Activated T-cell treated with anti-CD3 and anti-CD28 coated beads for 24 hours (primary cell): ENCODE measurements around the gene EGLN1.

ENCODE experiments used
- DNase-seq: peaks from one replicate; pipeline ENCODE4 v3.0.0-alpha.2; 2020; ENCODE audit warnings: low read depth

EGLN1 gene

GRCh38 chr1:231396643-231397042 is 25.4 kb downstream of the EGLN1 start:
- DNase-seq, result no peak

- no peak for DNase-seq
Observed at GRCh38 chr1:231395998-231396390, 26.1 kb downstream of the EGLN1 start.

GRCh38 chr1:231395076-231395997 is 26.8 kb downstream of the EGLN1 start:
- no peak for DNase-seq

- no peak for DNase-seq
Observed at GRCh38 chr1:231393668-231394067, 28.4 kb downstream of the EGLN1 start.

DNA sequence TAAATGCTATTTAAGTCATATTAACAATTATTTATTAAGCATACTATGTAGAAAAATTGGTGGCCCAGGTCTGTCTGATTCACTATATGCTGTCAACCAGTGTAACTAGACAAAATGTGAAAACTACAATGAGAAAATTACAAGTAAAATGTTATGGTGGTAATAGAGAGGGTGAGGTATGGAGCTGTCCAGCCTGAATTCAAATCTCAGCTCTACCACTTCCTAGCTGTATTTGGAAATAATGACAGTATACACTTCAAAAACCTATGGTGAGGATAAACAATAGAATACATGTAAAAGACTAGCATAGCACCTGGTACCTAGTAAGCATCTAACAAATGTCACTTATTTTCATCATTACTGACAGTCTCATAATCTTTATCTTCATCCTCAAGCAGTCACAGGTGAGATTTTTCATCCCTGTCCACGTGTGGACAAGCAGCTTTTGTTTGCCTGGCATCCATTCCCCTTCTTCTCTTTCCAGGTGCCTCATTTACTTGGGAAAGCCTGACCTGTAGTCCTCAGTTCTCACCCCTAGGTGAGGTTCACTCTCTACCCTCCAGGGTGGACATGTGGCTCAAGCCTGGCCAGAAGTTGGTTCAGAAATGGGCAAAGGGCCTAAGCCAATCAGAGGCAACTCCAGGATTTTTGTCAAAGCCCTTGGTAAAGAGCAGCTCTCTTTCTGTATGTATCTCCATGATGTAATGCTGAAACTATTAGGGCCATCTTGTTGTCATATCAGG is 29.5 kb downstream of the EGLN1 start:
- DNase-seq, result no peak

DNA sequence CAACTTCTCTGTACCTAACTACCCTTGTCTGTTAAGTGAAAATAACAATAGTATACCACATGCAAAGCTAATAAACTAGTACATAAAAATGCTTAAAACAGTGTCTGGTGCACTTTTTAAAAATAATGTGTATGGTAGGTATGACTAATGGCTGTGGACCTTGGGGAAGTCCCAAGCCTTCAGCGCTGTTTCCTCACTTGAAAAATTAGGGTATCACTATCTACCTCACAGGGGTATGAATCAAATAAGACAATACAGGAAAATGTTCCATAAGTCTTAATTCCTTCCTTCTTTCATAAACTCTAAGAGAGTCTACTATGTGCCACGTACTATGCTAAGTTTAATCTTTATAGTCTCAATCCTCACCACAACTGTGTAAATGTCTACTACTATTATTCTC is 32.0 kb downstream of the EGLN1 start:
- DNase-seq, result no peak

- no peak for DNase-seq
Observed at GRCh38 chr1:231387770-231388669, 34.1 kb downstream of the EGLN1 start.

- DNase-seq, result no peak
Observed at GRCh38 chr1:231386466-231386865, 35.6 kb downstream of the EGLN1 start.

GRCh38 chr1:231385416-231385748 is 36.7 kb downstream of the EGLN1 start:
- DNase-seq, result no peak

- DNase-seq, result no peak
Observed at GRCh38 chr1:231384696-231385415, 37.2 kb downstream of the EGLN1 start.

DNA sequence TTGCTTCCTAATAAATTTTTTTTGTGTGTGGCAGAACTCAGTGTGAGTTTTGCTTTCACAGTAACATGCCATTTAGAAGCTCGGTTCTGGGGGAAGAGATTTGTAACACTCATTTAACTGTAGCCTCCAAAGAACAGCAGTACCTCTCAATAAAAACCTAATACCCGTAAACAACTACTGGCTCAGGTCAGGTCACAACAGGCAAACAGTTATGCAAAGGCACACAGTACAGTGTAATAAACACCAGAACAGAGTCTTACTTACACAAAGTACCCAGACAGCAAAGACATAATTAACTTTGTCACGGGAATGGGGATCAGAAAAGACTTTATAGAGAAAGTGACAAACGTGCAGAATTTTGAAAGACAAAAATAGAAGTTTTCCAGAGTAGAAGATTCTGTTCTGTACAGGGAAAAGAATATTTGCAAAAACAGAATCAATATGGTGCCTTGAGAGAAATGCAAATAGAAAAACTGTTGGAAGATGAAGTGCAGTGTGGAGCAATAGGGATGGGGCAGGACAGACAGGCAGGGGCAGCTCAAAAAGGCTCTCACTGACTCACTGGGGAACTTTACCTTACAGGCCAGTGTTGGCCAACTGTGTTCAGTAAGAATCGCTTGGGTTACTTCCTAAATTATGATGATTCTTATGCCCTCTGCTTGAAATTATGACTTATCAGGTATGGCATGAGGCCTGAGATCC is 38.8 kb downstream of the EGLN1 start:
- no peak for DNase-seq

DNA sequence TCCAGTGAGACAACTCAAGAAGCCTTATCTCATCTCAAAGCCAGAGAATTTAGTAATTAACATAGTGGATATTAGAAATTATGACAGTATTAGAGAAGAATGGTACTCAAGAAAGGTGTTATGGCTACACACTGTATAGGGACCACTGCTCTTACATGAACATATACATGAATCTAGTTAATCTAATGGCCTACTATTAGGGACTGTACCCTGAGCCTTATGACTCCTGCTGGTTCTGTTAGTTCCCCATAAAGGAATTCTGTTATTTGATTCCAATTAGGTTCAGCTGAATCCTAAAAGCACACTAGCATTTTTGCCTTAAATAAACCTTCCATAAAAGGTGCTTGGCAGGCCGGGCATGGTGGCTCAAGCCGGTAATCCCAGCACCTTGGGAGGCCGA is 39.7 kb downstream of the EGLN1 start:
- no peak for DNase-seq

GRCh38 chr1:231381729-231382128 is 40.4 kb downstream of the EGLN1 start:
- DNase-seq, result no peak

DNA sequence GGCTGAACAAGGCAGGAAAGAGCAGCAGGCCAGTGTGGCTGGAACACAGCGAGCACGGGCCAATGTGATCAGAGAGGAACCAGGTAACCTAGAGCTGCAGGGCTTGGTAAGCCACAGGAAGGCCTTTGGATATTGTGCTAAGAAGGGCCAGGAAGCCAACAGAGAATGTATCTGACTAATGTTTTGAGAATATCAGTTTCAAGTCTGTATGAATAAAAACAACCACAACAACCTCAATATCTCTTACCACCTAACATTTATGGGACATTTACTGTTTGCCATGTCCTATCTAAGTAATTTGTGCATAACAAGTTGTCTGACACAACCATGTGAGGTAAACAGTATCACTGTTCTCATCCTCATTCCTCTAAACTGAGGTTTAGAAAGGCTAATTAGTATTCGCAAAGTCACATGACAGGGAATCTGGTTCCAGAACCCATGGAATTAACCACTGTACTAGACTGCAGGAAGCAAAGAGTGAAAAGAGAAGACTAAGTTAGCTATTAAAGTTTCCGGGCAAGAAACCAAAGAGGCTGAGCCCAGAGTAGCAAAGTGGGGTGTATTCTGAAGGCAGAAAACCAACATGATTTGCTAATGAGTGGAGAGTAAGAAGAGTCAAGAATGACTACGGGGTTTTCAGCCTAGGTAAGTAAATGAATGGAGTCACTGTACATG is 45.1 kb downstream of the EGLN1 start:
- DNase-seq, result no peak

DNA sequence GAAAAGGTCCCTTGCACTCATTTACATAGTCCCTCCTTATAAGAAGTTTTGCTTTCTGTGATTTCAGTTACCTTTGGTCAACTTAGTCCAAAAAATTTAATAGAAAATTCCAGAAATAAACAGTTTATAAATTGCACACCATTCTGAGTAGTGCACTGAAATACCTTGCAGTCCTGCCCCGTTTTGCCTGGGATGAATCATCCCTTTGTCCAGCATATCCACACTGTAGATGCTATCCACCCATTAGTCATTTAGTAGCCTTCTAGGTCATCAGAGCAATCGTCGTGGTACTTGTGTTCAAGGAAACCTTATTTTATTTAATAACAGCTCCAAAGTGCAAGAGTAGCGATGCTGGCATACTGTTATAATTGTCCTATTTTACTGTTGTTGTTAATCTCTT is 46.0 kb downstream of the EGLN1 start:
- no peak for DNase-seq

GRCh38 chr1:231374394-231374793 is 47.7 kb downstream of the EGLN1 start:
- no peak for DNase-seq

DNA sequence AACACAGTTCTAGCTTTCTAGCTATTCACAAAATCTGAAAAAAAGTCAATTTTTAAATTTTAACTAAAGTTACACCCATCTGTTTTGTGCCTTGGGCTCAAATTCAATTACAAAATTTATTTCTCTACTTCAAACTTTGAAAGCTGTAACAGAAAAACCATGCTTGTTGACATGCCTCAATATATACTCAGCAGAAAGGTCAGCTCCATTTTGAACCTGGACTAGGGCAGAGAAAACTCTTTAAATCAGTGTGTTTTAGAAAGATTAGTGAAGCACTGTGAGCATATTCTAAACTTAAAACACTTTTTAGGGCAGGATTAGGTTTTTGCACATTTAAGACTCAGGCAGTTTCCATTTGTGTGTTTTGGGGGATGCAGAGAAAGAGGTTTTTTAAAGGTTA is 49.6 kb downstream of the EGLN1 start:
- no peak for DNase-seq

DNA sequence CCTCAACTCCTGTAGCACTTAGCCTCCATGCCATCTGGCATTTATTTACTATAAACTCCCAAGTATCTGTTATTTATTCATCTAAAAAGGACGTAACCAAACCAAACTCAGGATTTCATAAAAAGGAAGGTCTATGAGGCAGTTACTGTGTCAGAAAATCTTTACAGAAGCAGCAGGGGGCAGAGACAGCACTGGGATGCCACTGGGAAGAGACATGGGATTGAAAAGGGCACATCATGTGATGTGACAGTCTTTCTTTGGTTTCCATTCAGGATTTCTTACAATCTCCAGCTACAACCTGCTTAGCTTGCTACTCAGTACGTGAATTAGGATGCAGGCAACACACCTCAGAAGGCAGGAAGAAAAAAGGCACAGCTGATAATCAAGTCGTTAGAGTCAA is 52.8 kb downstream of the EGLN1 start:
- DNase-seq, result no peak

DNA sequence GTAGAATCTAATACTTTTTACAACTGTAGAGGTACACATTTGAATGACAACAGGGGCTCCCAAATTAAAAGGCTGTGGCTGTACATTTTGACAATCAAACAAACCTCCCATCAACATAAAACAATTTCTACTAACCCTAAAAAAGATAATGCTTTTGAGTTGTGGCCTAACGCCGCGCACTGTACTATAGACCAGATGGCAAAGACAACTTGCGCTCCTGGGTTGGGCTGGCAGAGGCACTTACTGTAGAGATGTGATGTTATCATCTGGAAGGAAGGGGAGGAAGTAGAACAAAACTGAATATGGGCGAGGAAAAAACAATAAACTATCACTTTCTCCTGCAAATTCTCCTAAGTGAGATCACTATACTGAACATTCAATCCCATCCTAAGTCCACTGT is 57.9 kb downstream of the EGLN1 start:
- DNase-seq, result no peak

DNA sequence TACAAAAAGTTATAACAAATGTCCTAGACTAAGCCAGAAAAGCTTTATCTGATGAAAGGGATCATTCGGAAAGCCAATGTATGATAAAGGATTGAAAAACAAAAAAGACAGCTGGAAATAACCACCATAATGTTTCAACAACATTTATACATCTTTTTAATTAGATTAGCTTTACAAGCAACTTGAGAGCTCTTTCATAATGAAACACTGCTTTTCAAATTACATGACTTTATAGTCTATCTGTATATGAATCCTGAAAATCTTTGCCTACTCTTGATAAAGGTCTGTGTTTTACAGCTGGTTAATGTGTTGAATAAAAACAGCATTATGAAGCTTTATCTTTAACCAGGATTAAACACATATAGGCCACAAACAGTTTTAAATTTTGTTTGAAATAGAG is 58.5 kb downstream of the EGLN1 start:
- DNase-seq, result no peak

GRCh38 chr1:231362325-231362724 is 59.8 kb downstream of the EGLN1 start:
- DNase-seq, result no peak
